A549 (cell line): ENCODE measurements around the gene RAB3C.

Source experiments
- CHD4 ChIP-seq: fragments of 200-600 bp; sonication (generic); IDR thresholded peaks from 2 replicates; pipeline ENCODE4 v1.6.1; 2016; ENCODE audit warnings: antibody characterized with exemption, mild to moderate bottlenecking, borderline replicate concordance
- GATA3 ChIP-seq: IDR thresholded peaks from 2 replicates; pipeline ENCODE4 v1.6.1; 2012; ENCODE audit warnings: borderline replicate concordance
- RFX5 ChIP-seq: fragments of 450-650 bp; IDR thresholded peaks from 2 replicates; pipeline ENCODE4 v1.7.1; 2014; ENCODE audit warnings: antibody characterized with exemption, mild to moderate bottlenecking, moderate library complexity

DNA sequence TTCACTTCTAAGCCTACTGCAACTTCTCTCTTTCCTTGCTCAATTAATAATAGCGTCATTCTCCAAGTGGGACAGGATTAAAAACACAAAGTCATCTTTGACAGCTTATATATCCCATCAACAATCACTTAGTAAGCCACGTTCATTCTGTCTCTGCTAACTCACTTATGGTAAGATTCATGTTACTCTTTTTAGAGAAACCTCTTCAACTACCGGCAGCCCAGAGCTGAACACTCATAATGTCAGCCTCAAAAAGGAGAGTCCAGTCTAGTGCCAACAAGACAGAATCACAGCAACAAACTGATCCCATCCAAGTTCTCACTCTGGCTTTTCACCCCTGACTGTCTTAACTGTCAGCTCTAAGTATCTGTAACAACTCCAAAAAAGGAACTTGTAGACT lies 196.0 kb downstream of the RAB3C start:
- TF ChIP-seq RFX5 (no peak), CHD4 (no peak), GATA3 (no peak)
